H1 (cell line): Measurements from ENCODE around the gene TLNRD1. TPM values are rescaled to one million over a fixed set of nuclear protein-coding genes. Genes with fewer than 3 reads are reported as not detected.

ENCODE experiments used
- ATF2 ChIP-seq: IDR thresholded peaks from 2 replicates; pipeline ENCODE4 v1.6.1; 2012; ENCODE audit warnings: low read length, inconsistent platforms
- EP300 ChIP-seq, 2 experiments: IDR thresholded peaks; 1 replicate in 1 of 2; 2 replicates in 1 of 2; pipeline ENCODE4 v1.6.1; 2011 to 2012; ENCODE audit warnings: low read depth in 2 of 2, low read length in 2 of 2, mild to moderate bottlenecking in 2 of 2, borderline replicate concordance in 1 of 2, inconsistent platforms in 1 of 2, moderate library complexity in 1 of 2
- SAP30 ChIP-seq: fragments of 300-600 bp; sonication (generic); IDR thresholded peaks from 2 replicates; pipeline ENCODE4 v1.7.1; 2012; ENCODE audit warnings: low read length, moderate library complexity, mild to moderate bottlenecking, inconsistent platforms; ENCODE audit not compliant: insufficient read depth, insufficient replicate concordance
- TAF7 ChIP-seq: optimal IDR thresholded peaks from 2 replicates; pipeline ENCODE3; 2011; ENCODE audit warnings: low read depth, mild to moderate bottlenecking, inconsistent platforms, low read length, moderate library complexity, borderline replicate concordance
- polyA plus RNA-seq, 7 experiments: library from polyadenylated mRNA; depleted of rRNA in 3 of 7; stranded (reverse) in 5 of 7; unstranded in 2 of 7; fragments of >200 nt in 5 of 7; fragments of 200-250 nt in 2 of 7; gene quantifications; 1 replicate in 5 of 7; 2 replicates in 1 of 7; 4 replicates in 1 of 7; pipeline versions ENCODE4 v1.2.1 to v1.2.3, GENCODE V29; 2011 to 2013; ENCODE audit warnings: missing spikeins in 2 of 7, mixed read lengths in 2 of 7
- total RNA-seq: library from RNA; stranded (reverse); fragmentation: NEBNext Ultra II Directional; extraction: Animal tissue kit (Norgen Biotek cat#: 25700); gene quantifications from 2 replicates; pipeline ENCODE4 v1.2.1, GENCODE V29; 2021

The TLNRD1 gene
- total and polyA plus RNA-seq, 2 of the 8 experiments (the other 6 are each of a cell fraction or from before 2014, with no cell fraction given), result 12.2 to 20.5 TPM

GRCh38 chr15:80971143-80971542, 29.6 kb upstream of the TLNRD1 start (continued):
- no peak for TF ChIP-seq ATF2
- TF ChIP-seq SAP30, result no peak
- no peak for TF ChIP-seq TAF7
- TF ChIP-seq EP300 (IDR thresholded peaks at IDR 0.05; ENCODE audit: borderline replicate concordance in 1 of 2, low read depth in 2 of 2, low read length in 2 of 2), result no peak
